ENCODE results near the gene TAF4. TPM values are rescaled to one million over a fixed set of nuclear protein-coding genes. Genes with fewer than 3 reads are reported as not detected.

Gene TAF4
- total and polyA plus RNA-seq, 2 of the 13 experiments (the other 11 are each of a cell fraction or from before 2014, with no cell fraction given), result 5.9 to 12.0 TPM

DNA sequence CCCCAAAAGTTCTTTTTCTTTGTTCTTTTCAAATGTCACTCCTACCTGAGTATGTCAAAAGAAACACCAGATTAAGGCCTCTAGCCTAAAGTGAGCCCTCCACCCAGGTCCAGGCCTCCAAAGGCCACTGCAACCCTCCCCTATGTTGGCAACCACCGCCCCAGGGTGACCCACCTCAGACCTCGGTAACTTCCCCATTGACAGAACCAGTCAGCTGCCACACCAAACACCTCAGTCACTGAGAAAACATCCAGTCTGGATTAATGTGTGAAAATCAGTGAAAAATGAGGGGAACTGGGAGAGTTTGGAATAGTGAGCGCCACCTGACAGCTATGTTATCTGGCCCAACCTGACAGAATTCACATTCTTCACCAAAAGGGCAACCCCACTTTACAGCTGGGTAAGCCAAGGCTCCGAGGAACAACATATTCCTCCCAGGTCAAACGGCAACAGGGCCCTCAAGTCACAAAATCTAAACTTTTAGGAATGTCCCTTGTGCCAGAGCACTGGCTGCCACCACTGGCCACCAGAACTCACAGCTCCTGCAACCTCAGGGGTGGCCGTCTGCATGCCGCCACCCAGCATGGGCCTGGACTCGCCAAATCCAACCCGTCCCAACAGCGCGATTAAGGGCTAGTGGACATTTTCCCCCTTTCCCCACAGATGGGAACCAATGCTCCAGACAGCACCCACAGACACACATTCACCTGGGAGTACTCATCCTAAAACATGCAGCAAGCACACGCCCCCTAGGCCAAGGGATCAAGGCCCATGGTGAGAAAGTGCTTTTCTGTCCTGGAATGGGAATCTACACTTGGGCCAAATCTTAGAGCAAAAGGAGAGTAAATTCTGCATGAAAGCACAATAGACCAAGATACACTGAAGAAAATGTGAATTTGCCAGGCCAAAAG is 4.8 kb downstream of the TAF4 start:
- Histone ChIP-seq H4K20me1 (ENCODE audit: insufficient read depth, low read length) (peaks cover 59% of the 10 kb centered on the region), H3K27ac (ENCODE audit: extremely low read length, insufficient read depth, low read length) (no peak overlapping the region), H2AFZ (ENCODE audit: low read length) (no peak overlapping the region), H3K4me2 (ENCODE audit: low read depth, low read length) (no peak overlapping the region), H3K9me3 (ENCODE audit: low read length) (no peaks in the 10 kb centered on the region), H3K27me3 (ENCODE audit: control insufficient read depth in 1 of 2, insufficient read depth in 2 of 2, low read length in 2 of 2) (no peaks in the 10 kb centered on the region), H3K36me3 (replicated peaks in 1 of 2; ENCODE audit: control insufficient read depth in 1 of 2, insufficient read depth in 2 of 2, low read length in 2 of 2) (peaks cover 4 to 38% of the 10 kb centered on the region in 2 experiments), H3K4me1 (ENCODE audit: insufficient read depth, low read length) (peaks cover 35% of the 10 kb centered on the region), H3K4me3 (replicated peaks in 1 of 3; ENCODE audit: insufficient read depth in 1 of 3, low read depth in 2 of 3, low read length in 3 of 3) (no peak overlapping the region), H3K9ac (ENCODE audit: insufficient read depth, low read depth, low read length) (0 out of 2 replicates have a peak overlapping the region, but pooled peaks have one; percentile 3), H3K79me2 (ENCODE audit: insufficient read depth, low read length) (peaks cover 75% of the 10 kb centered on the region)
- in situ Hi-C loops (cut with HindIII; ENCODE audit: extremely low pct_ligation_motif_present, low pct_unique_long_range_greater_than_20kb), result loop anchor here (5.0 kb wide), 1 partner anchor 49 kb away; no protein-coding TSS in a partner anchor
- CTCF ChIA-PET (ENCODE audit: low intra/inter-chr PET ratio, low total read pairs), result no interaction called here
- 98% methylated on average over 12 of the region's 12 CpGs for WGBS (ENCODE audit: low lambda C conversion rate)
- intact Hi-C loops (cut with micrococcal nuclease; ENCODE audit: unreplicated experiment), result no loop called here
- POLR2A ChIA-PET, result no interaction called here
- DNase-seq (ENCODE audit: low spot score) (no peak), FAIRE-seq (no peak), ATAC-seq (no peak)
- no TSS peak for BruUV-seq (replicated peaks)
- no peak for TF ChIP-seq ZNF10 (CRISPR knock-in tag; IDR thresholded peaks at IDR 0.05; ENCODE audit: borderline replicate concordance, low read depth)
- 0 out of 2 replicates have a peak, but pooled peaks have one; percentile 25 for TF ChIP-seq HNF4A (CRISPR knock-in tag; IDR thresholded peaks at IDR 0.05)
- TF ChIP-seq, protein P1, sequence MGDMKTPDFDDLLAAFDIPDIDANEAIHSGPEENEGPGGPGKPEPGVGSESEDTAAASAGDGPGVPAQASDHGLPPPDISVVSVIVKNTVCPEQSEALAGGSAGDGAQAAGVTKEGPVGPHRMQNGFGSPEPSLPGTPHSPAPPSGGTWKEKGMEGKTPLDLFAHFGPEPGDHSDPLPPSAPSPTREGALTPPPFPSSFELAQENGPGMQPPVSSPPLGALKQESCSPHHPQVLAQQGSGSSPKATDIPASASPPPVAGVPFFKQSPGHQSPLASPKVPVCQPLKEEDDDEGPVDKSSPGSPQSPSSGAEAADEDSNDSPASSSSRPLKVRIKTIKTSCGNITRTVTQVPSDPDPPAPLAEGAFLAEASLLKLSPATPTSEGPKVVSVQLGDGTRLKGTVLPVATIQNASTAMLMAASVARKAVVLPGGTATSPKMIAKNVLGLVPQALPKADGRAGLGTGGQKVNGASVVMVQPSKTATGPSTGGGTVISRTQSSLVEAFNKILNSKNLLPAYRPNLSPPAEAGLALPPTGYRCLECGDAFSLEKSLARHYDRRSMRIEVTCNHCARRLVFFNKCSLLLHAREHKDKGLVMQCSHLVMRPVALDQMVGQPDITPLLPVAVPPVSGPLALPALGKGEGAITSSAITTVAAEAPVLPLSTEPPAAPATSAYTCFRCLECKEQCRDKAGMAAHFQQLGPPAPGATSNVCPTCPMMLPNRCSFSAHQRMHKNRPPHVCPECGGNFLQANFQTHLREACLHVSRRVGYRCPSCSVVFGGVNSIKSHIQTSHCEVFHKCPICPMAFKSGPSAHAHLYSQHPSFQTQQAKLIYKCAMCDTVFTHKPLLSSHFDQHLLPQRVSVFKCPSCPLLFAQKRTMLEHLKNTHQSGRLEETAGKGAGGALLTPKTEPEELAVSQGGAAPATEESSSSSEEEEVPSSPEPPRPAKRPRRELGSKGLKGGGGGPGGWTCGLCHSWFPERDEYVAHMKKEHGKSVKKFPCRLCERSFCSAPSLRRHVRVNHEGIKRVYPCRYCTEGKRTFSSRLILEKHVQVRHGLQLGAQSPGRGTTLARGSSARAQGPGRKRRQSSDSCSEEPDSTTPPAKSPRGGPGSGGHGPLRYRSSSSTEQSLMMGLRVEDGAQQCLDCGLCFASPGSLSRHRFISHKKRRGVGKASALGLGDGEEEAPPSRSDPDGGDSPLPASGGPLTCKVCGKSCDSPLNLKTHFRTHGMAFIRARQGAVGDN (CRISPR knock-in tag; IDR thresholded peaks at IDR 0.05), result peak; percentile 41; the same call in 1 of the 2 replicates
- TF ChIP-seq ZNF790 (CRISPR knock-in tag; IDR thresholded peaks at IDR 0.05; ENCODE audit: borderline replicate concordance), result no peak
- TF ChIP-seq, protein P2, sequence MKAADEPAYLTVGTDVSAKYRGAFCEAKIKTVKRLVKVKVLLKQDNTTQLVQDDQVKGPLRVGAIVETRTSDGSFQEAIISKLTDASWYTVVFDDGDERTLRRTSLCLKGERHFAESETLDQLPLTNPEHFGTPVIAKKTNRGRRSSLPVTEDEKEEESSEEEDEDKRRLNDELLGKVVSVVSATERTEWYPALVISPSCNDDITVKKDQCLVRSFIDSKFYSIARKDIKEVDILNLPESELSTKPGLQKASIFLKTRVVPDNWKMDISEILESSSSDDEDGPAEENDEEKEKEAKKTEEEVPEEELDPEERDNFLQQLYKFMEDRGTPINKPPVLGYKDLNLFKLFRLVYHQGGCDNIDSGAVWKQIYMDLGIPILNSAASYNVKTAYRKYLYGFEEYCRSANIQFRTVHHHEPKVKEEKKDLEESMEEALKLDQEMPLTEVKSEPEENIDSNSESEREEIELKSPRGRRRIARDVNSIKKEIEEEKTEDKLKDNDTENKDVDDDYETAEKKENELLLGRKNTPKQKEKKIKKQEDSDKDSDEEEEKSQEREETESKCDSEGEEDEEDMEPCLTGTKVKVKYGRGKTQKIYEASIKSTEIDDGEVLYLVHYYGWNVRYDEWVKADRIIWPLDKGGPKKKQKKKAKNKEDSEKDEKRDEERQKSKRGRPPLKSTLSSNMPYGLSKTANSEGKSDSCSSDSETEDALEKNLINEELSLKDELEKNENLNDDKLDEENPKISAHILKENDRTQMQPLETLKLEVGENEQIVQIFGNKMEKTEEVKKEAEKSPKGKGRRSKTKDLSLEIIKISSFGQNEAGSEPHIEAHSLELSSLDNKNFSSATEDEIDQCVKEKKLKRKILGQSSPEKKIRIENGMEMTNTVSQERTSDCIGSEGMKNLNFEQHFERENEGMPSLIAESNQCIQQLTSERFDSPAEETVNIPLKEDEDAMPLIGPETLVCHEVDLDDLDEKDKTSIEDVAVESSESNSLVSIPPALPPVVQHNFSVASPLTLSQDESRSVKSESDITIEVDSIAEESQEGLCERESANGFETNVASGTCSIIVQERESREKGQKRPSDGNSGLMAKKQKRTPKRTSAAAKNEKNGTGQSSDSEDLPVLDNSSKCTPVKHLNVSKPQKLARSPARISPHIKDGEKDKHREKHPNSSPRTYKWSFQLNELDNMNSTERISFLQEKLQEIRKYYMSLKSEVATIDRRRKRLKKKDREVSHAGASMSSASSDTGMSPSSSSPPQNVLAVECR (CRISPR knock-in tag; IDR thresholded peaks at IDR 0.05; ENCODE audit: borderline replicate concordance), result 0 out of 2 replicates have a peak, but pooled peaks have one; percentile 13
- TF ChIP-seq HOXA3 (CRISPR knock-in tag; IDR thresholded peaks at IDR 0.05), result 0 out of 2 replicates have a peak, but pooled peaks have one; percentile 14
- no peak for TF ChIP-seq KLF13 (CRISPR knock-in tag; IDR thresholded peaks at IDR 0.05)
- TF ChIP-seq, protein P3, sequence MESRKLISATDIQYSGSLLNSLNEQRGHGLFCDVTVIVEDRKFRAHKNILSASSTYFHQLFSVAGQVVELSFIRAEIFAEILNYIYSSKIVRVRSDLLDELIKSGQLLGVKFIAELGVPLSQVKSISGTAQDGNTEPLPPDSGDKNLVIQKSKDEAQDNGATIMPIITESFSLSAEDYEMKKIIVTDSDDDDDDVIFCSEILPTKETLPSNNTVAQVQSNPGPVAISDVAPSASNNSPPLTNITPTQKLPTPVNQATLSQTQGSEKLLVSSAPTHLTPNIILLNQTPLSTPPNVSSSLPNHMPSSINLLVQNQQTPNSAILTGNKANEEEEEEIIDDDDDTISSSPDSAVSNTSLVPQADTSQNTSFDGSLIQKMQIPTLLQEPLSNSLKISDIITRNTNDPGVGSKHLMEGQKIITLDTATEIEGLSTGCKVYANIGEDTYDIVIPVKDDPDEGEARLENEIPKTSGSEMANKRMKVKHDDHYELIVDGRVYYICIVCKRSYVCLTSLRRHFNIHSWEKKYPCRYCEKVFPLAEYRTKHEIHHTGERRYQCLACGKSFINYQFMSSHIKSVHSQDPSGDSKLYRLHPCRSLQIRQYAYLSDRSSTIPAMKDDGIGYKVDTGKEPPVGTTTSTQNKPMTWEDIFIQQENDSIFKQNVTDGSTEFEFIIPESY (CRISPR knock-in tag; IDR thresholded peaks at IDR 0.05), result peak; percentile 76; the same call in 1 of the 2 replicates
- 0 out of 2 replicates have a peak, but pooled peaks have one; percentile 22 for TF ChIP-seq ZSCAN21 (CRISPR knock-in tag; IDR thresholded peaks at IDR 0.05; ENCODE audit: borderline replicate concordance)

Measured in HepG2 (cell line).